ENCODE measurements around the gene ZNF362.
"Not testable (repeated sequence)": the region's sequence is repeated elsewhere in the genome, so short reads cannot be mapped to it uniquely, and the experiment has no call there.

ZNF362 gene

DNA sequence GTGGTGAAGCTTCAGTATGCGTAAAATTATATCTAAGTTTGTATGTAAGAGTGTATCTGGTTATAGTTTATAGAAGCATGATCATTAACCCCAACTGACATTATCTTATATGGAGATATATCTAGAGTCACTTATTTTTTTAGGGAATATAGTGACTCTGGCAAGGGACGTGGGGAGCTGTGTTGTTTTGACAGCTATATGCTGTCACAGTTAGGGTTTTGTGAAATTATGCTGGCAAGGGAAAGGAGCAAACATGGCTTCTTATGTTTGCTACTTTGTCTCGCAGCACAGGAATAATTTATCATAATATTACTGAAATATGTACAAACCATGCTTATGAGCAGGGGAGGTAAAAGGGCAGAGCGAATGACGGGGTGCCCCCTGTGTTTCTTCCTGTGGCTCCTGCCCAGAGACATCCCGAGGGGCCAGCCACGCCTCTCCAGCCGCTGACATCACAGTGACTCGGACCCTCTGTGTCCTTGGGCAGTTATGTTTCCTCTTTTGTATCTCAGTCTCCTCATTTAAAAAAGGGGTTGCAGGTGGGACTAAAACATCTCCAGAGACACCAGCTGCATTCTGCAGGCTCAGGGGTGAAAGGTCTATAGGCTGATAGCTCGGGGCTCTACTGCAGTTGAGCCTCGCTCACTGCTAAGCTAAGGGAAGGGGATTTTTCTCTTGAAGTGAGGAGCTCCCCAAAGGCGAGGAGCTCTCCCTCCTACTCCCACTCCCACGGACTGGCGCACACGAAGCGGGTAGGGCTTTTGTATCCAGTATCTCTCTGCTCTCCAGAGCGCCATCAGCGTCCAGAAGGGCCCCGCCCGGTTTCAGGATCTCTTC is 49.7 kb downstream of the ZNF362 start:
- FAIRE-seq (no peak), DNase-seq (ENCODE audit: insufficient read length, low spot score) (no peak)
- TF ChIP-seq, protein P1, sequence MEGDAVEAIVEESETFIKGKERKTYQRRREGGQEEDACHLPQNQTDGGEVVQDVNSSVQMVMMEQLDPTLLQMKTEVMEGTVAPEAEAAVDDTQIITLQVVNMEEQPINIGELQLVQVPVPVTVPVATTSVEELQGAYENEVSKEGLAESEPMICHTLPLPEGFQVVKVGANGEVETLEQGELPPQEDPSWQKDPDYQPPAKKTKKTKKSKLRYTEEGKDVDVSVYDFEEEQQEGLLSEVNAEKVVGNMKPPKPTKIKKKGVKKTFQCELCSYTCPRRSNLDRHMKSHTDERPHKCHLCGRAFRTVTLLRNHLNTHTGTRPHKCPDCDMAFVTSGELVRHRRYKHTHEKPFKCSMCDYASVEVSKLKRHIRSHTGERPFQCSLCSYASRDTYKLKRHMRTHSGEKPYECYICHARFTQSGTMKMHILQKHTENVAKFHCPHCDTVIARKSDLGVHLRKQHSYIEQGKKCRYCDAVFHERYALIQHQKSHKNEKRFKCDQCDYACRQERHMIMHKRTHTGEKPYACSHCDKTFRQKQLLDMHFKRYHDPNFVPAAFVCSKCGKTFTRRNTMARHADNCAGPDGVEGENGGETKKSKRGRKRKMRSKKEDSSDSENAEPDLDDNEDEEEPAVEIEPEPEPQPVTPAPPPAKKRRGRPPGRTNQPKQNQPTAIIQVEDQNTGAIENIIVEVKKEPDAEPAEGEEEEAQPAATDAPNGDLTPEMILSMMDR (IDR thresholded peaks at IDR 0.05; ENCODE audit: insufficient read depth, missing control alignments): no peak

DNA sequence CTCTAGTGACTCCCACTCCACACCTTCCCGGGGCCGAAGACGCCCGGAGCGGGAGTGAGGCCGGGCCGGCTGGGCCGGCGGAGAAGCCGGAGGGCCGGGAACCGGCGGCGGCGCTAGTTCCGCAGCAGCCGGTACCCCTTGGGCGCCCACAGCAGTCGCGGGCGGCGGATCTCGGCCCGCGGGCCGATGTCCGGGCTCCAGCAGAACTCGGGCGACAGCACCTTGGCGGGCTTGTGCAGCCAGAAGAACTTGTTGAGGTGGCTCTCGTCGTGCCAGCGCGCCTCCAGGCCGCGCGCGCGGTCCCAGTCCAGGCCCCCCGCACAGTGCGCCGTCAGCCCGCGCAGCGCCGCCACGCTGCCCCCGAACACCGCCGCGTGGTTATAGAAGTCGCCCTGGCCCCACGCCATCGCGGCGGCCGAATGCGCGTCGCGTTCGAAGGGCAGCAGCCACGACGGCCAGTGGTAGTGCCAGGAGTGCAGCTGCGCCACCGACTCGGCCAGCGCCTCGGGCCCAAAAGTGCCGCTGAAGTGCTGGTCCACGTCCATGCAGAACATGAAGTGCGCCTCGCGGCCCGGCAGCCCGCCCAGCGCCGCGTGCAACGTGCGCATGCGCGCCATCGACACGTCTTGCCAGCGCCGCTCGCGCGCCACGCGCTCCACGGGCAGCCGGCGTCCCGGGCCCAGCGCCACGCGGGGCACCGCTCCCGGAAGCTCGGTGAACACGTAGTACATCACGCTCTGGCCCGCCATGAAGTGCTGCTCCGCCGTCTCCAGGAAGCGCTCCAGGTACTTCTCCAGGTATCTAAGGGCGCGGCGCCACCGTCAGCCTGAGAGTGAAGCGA is 50.6 kb downstream of the ZNF362 start:
- TF ChIP-seq, protein P1 (IDR thresholded peaks at IDR 0.05; ENCODE audit: insufficient read depth, missing control alignments): no peak
- DNase-seq (ENCODE audit: insufficient read length, low spot score): no peak
- FAIRE-seq: no peak

DNA sequence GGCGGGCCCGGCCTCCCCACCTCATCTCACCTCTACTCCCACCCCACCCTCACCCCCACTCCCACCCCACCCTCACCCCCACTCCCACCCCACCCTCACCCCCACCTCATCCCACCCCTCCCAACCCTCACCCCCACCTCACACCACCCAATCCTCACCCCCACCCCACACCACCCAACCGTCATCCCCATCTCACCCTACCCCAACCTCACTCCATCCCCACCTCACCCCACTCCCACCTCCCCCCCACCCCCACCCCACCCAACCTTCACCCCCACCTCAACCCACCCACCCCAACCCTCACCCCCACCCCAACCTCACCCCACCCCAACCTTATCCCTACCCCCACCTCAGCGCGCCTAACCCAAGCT is 51.2 kb downstream of the ZNF362 start:
- DNase-seq (ENCODE audit: insufficient read length, low spot score) (no peak), FAIRE-seq (no peak)
- TF ChIP-seq, protein P1 (IDR thresholded peaks at IDR 0.05; ENCODE audit: insufficient read depth, missing control alignments): no peak

DNA sequence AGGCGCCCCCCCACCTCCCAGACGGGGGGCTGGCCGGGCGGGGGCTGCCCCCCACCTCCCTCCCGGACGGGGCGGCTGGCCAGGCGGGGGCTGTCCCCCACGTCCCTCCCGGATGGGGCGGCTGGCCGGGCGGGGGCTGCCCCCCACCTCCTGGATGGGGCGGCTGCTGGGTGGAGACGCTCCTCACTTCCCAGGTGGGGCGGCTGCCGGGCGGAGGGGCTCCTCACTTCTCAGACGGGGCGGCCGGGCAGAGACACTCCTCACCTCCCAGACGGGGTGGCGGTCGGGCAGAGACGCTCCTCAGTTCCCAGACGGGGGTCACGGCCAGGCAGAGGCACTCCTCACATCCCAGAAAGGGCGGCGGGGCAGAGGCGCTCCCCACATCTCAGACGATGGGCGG is 53.1 kb downstream of the ZNF362 start:
- DNase-seq (ENCODE audit: insufficient read length, low spot score); FAIRE-seq: not testable (repeated sequence)

DNA sequence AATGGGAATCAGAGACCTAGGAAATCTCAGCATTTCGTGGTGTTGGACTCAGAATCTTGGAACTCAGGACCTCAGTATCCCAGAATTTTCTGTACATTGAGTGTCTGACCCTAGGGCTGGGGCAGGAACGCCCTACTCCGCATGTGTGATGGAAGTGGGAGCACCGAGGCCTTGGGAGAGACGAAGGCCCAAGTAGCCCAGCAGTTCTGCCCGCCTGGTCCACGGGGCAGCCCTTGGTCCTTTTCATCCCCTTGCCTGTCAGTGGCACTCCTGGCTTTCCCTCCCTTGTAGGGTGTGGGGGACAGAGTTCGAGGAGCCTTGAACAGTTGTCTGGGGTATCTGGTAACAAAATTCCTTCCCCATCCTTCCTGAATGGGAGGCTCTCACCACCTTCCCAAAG is 54.4 kb downstream of the ZNF362 start:
- no peak for DNase-seq (ENCODE audit: insufficient read length, low spot score)
- FAIRE-seq: no peak
- TF ChIP-seq, protein P1 (IDR thresholded peaks at IDR 0.05; ENCODE audit: insufficient read depth, missing control alignments): no peak

DNA sequence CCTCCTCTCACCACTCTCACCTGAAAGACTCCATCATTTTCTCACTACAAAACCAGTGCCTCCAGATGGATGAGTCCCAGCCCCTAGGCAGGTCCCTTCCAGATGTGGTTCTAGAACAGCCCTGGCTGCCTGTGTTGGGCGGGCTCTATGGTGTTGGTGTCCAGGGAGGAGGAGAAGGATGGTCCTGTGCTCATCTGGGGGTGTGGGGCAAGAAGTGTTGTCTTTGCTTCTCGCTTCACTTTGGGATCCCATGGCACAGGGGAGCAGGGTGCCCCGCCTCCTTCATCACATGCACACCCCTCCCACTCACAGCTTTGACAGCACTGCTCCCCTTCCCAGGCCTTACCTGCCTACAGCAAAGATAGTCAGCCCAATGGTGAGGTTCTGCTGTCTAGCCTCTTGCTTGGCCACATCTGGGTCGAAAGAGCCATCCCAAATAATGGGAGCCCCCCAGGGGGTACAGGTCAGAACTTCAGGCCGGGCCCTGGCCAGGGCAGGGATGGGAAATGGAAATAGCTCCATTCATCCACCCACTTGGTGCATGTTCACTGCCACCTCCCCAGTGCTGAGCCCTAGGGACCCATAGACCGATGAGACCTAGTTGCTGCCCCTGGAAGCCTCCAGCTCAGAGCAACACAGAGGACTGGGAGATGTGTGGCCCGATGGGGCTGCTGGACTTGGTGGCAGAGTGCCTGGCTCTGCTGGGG is 55.6 kb downstream of the ZNF362 start:
- FAIRE-seq (no peak), DNase-seq (ENCODE audit: insufficient read length, low spot score) (no peak)
- TF ChIP-seq, protein P1 (IDR thresholded peaks at IDR 0.05; ENCODE audit: insufficient read depth, missing control alignments): no peak

DNA sequence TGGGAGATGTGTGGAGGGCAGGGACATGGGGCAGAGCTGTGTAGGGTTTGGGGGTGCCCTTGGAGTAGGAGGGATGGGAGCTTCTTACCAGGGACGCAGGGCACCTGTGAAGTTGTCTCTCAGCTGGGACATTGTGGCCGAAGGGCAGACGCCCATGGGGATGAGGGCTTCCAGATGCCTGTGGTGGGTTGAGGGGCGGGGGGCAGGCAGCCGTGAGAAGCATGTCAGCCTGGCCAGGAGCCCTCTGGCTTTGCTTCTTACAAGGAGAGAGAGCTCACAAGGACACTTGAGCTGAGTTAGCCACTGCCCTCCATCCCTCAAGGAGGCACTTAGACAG is 56.1 kb downstream of the ZNF362 start:
- FAIRE-seq (no peak), DNase-seq (ENCODE audit: insufficient read length, low spot score) (no peak)
- TF ChIP-seq, protein P1 (IDR thresholded peaks at IDR 0.05; ENCODE audit: insufficient read depth, missing control alignments): no peak
